Measurements from ENCODE around the gene ATCAY. TPM values are rescaled to one million over a fixed set of nuclear protein-coding genes. Genes with fewer than 3 reads are reported as not detected.
A peak's percentile ranks its signal among the peaks of the same experiment; 100 is the strongest.

ATCAY gene
- total and polyA plus RNA-seq, 2 of the 4 experiments (the other 2 are of a cell fraction), result 0.31 to 0.36 TPM

DNA sequence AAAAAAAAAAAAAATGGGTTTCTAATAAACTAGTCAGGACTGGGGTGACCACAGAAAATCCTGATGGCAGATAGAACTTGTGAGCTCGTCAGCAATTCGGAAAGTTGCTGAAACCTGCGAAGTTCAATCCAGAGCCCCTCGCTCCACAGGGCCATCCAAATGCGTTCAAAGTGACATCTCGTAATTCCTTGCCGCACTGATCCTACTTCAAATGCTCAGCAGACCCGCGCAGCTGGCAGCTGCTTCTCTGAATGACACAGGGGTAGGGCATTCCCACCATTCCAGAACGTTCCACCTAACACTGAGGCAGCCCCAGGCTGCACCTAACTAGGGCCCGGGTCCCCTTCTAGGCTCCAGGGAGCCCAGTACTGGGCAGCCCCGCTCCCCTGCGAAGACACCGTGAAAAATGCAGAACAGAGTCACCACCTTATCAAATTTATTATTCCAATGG lies 95.2 kb downstream of the ATCAY start:
- Histone ChIP-seq H2BK20ac (ENCODE audit: low read depth, low read length) (no peak overlapping the region), H3K4me2 (ENCODE audit: low read depth, low read length) (no peak overlapping the region), H3K4ac (ENCODE audit: low read depth, low read length) (no peak overlapping the region), H2AK5ac (ENCODE audit: low read depth, low read length) (no peak overlapping the region), H4K20me1 (ENCODE audit: insufficient read depth, low read length) (peaks cover 78% of the 10 kb centered on the region), H2AK9ac (replicated peaks; ENCODE audit: low read depth, low read length, poor library complexity) (no peak overlapping the region), H3K56ac (ENCODE audit: extremely low read depth, insufficient read depth, low read length) (no peak overlapping the region), H3K18ac (ENCODE audit: low read depth, low read length) (no peak overlapping the region), H3K4me1 (ENCODE audit: control insufficient read depth, insufficient read depth, low read length) (no peaks in the 10 kb centered on the region), H3K23ac (ENCODE audit: low read depth, low read length) (no peak overlapping the region), H3K9me1 (ENCODE audit: insufficient read depth, low read length) (peaks cover 11% of the 10 kb centered on the region; the same call in 1 of the 2 replicates), H3K27me3 (ENCODE audit: control insufficient read depth, insufficient read depth, low read length) (no peaks in the 10 kb centered on the region), H4K8ac (ENCODE audit: low read depth in 2 of 2, low read length in 2 of 2) (no peak overlapping the region), H2AFZ (replicated peaks; ENCODE audit: low read length, poor library complexity) (no peak overlapping the region), H3K36me3 (ENCODE audit: control insufficient read depth, insufficient read depth, low read length) (peaks cover 57% of the 10 kb centered on the region), H2BK15ac (ENCODE audit: low read depth, low read length) (no peak overlapping the region), H3K9me3 (ENCODE audit: control insufficient read depth, insufficient read depth, low read length) (no peaks in the 10 kb centered on the region), H2BK120ac (ENCODE audit: low read depth, low read length) (no peak overlapping the region), H3K27ac (ENCODE audit: insufficient read depth, low read length) (no peak overlapping the region), H3K4me3 (ENCODE audit: insufficient read depth, low read depth, low read length) (no peak overlapping the region), H3K79me1 (ENCODE audit: low read depth in 1 of 2, low read length in 2 of 2) (peaks cover 14 to 56% of the 10 kb centered on the region in 2 experiments), H3K14ac (replicated peaks; ENCODE audit: low read depth, low read length) (no peak overlapping the region), H3K9ac (ENCODE audit: low read depth, low read length) (no peak overlapping the region), H4K5ac (ENCODE audit: low read depth, low read length) (no peak overlapping the region), H2BK5ac (ENCODE audit: low read depth, low read length, poor library complexity, severe bottlenecking) (no peak overlapping the region), H4K91ac (ENCODE audit: insufficient read depth, low read depth, low read length) (no peak overlapping the region)
- no TSS peak for BruUV-seq (replicated peaks)
- no peak for ATAC-seq (ENCODE audit: low read depth)
- intact Hi-C loops (cut with micrococcal nuclease), result no loop called here
- ChIA-PET POLR2A (ENCODE audit: unreplicated experiment) (interaction anchor here (0.7 to 0.9 kb wide), 3 partner anchors 9 to 18 kb away, joined by 3 to 12 read pairs (median 3); partner anchors contain the start of gene EEF2), CTCF (interaction anchor here (0.6 kb wide), 1 partner anchor 20 kb away, joined by 3 read pairs; no protein-coding TSS in a partner anchor)
- dilution Hi-C loops (cut with HindIII; ENCODE audit: low sequenced_read_pairs, unreplicated experiment), result no loop called here
- TF ChIP-seq POLR2A (IDR thresholded peaks at IDR 0.05; ENCODE audit: low read depth, low read length) (peak; percentile 48; the same call in 1 of the 2 replicates), CEBPB (IDR thresholded peaks at IDR 0.05; ENCODE audit: low read depth, low read length) (no peak)
- in situ Hi-C loops (cut with MboI; ENCODE audit: low sequenced_read_pairs), result no loop called here
- no peak for DNase-seq
- WGBS, 2 experiments (ENCODE audit: extremely low coverage in 2 of 2, insufficient read length in 1 of 2), result 85% methylated on average over 7 of the region's 14 CpGs; no CpG with 5 or more reads in 1 of the 2 experiments
